ENCODE data around the gene UBD. TPM values are rescaled to one million over a fixed set of nuclear protein-coding genes. Genes with fewer than 3 reads are reported as not detected.

UBD gene
- total RNA-seq, 6 experiments from 2014 or later, result 2.2 to 189 (median 37.1) TPM

DNA sequence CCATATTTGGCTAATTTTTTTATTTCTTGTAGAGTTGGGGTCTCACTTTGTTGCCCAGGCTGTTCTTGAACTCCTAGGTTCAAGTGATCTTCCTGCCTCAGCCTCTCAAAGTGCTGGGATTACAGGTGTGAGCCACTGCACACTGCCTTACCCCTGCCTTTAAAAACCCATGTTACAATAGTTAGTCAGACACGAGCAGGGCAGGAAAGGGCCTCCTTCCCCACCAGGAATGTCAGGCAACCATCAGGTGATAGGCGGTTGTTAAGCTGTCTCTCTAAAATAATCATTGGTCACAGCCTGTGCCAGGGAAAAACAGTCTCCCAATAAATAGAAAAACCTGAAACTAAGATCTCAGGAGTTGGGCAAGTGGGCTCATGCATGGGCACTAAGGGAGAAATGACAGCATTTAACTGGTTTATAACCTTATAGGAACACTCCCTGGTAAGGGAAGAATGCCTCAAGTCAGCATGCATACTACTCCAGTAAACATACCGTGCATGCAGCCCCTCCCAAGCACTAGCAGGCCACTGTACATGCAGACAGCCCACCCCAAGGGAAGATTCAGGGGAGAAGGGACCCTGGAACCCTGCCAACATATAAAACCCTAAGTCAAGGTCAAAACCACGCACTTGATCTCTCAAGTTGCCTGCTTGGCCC, 33.8 kb upstream of the UBD start:
- Histone ChIP-seq H3K36me3 (no peaks in the 10 kb centered on the region), H3K4me3 (no peak overlapping the region), H3K27ac (no peak overlapping the region), H3K9me3 (no peaks in the 10 kb centered on the region), H3K27me3 (no peaks in the 10 kb centered on the region), H3K4me1 (no peaks in the 10 kb centered on the region)
- TF ChIP-seq, protein P1, sequence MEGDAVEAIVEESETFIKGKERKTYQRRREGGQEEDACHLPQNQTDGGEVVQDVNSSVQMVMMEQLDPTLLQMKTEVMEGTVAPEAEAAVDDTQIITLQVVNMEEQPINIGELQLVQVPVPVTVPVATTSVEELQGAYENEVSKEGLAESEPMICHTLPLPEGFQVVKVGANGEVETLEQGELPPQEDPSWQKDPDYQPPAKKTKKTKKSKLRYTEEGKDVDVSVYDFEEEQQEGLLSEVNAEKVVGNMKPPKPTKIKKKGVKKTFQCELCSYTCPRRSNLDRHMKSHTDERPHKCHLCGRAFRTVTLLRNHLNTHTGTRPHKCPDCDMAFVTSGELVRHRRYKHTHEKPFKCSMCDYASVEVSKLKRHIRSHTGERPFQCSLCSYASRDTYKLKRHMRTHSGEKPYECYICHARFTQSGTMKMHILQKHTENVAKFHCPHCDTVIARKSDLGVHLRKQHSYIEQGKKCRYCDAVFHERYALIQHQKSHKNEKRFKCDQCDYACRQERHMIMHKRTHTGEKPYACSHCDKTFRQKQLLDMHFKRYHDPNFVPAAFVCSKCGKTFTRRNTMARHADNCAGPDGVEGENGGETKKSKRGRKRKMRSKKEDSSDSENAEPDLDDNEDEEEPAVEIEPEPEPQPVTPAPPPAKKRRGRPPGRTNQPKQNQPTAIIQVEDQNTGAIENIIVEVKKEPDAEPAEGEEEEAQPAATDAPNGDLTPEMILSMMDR (IDR thresholded peaks at IDR 0.05), result no peak
- no peak for TF ChIP-seq POLR2A (IDR thresholded peaks at IDR 0.05)
- ATAC-seq (no peak), DNase-seq (no peak)
- WGBS (ENCODE audit: insufficient coverage, low coverage, low lambda C conversion rate, missing lambda C conversion rate), result 34% methylated on average over 4 of the region's 4 CpGs
- intact Hi-C loops (cut with DNase I), result no loop called here

DNA sequence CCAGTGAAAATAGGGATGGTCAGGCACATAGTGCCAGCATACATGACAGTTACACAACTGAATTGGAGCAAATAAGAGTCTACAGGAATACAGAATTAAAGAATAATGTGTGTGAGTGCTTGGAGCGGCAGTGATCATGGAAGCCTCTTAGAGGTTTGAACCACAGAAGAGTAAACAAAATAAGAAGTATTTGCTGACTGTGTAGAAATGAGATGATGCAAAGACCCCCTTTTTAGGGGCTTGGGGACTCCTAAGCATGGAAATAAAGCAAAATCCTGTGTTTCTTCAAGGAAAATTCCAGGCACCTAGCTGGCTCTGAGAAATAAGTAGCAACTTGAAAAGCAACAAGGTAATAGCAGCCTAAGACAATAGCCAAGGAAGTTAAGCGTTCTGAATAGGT, 32.1 kb upstream of the UBD start:
- ATAC-seq (no peak), DNase-seq (no peak)
- no peaks in the 10 kb centered on the region for H3K27me3 ChIP-seq
- H3K36me3 ChIP-seq, result no peaks in the 10 kb centered on the region
- TF ChIP-seq, protein P1 (IDR thresholded peaks at IDR 0.05), result no peak
- no peak for TF ChIP-seq POLR2A (IDR thresholded peaks at IDR 0.05)
- no peaks in the 10 kb centered on the region for H3K9me3 ChIP-seq
- H3K4me1 ChIP-seq, result no peaks in the 10 kb centered on the region
- 51% methylated on average over 2 of the region's 2 CpGs for WGBS (ENCODE audit: insufficient coverage, low coverage, low lambda C conversion rate, missing lambda C conversion rate)
- no peak overlapping the region for H3K27ac ChIP-seq
- intact Hi-C loops (cut with DNase I), result no loop called here
- H3K4me3 ChIP-seq, result no peak overlapping the region

DNA sequence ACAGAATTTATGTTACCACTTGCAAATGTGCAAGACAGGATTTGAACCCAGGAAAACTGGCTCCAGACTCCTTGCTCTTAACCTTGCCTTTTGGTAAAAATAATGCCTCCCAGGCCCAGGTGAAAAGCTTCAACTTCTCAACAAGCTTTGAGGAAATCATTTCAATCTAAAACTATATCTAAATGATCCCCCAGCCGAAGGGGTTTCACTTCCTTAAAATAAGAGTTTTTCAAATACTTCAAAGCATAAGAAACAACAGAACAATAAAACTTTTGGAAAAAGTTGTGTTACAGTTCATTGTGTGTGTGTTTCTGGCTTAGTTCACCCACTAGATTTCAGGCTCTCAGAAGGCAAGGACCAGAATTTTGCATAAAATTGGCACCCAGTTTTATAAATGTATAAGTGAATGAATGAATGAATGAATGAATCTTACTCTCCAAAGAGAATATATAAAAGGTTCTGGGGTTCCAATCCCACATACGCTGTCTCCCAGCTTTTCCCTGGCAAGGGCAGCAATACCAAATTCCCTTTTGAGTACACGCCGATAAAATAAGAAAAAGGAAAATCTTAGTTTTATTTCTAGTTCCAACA, 30.8 kb upstream of the UBD start:
- TF ChIP-seq POLR2A (IDR thresholded peaks at IDR 0.05), result no peak
- TF ChIP-seq, protein P1 (IDR thresholded peaks at IDR 0.05), result no peak
- ATAC-seq, result no peak
- intact Hi-C loops (cut with DNase I), result no loop called here
- Histone ChIP-seq H3K27ac (no peak overlapping the region), H3K36me3 (no peaks in the 10 kb centered on the region), H3K4me3 (no peak overlapping the region), H3K27me3 (no peaks in the 10 kb centered on the region), H3K4me1 (no peaks in the 10 kb centered on the region), H3K9me3 (no peaks in the 10 kb centered on the region)
- DNase-seq, result no peak
- 55% methylated on average over 4 of the region's 4 CpGs for WGBS (ENCODE audit: insufficient coverage, low coverage, low lambda C conversion rate, missing lambda C conversion rate)

DNA sequence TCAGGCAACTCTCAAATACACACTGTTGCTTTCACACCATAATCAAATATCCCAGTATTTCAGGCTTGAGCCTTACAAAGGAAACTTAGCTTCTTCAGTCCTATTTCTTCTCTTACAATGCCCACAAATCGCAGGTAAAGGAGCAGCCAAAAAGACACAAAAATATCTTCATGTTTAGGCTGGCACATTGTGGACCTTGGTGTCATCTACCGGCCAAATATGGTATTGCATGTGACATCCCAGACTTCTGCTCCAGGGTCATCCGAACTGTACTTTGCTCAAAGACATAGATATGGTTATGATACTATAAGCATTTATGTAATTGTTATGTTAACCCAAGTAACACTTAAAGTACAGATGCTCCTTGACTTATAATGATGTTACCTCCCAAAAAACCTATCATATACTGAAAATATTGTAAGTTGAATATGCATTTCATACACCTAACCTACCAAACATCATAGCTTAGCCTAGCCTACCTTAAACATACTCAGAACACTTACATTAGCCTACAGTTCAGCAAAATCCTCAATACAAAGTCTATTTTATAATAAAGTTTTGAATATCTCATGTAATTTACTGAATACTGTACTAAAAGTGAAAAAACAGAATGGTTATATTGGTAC, 30.0 kb upstream of the UBD start:
- ATAC-seq (peak; percentile 82 to 93 (median 86)), DNase-seq (no peak)
- no peaks in the 10 kb centered on the region for H3K4me1 ChIP-seq
- H3K36me3 ChIP-seq, result no peaks in the 10 kb centered on the region
- H3K4me3 ChIP-seq, result no peak overlapping the region
- H3K27ac ChIP-seq, result no peak overlapping the region
- WGBS (ENCODE audit: insufficient coverage, low coverage, low lambda C conversion rate, missing lambda C conversion rate), result 3% methylated on average over 3 of the region's 3 CpGs
- H3K9me3 ChIP-seq, result no peaks in the 10 kb centered on the region
- TF ChIP-seq POLR2A (IDR thresholded peaks at IDR 0.05), result no peak
- TF ChIP-seq, protein P1 (IDR thresholded peaks at IDR 0.05), result peak; percentile 94 to 96 (median 96)
- H3K27me3 ChIP-seq, result no peaks in the 10 kb centered on the region
- intact Hi-C loops (cut with DNase I), result no loop called here
